B cell (primary cell): Measurements from ENCODE around the gene CD79A. TPM values are rescaled to one million over a fixed set of nuclear protein-coding genes. Genes with fewer than 3 reads are reported as not detected.
A peak's percentile ranks its signal among the peaks of the same experiment; 100 is the strongest.

ENCODE experiments used
- ATAC-seq: fragments of 200-7000 bp; cut with Tn5 transposase; one replicate; pipeline ENCODE4 v1.10.0; 2021; ENCODE audit warnings: low read depth, mild to moderate bottlenecking, moderate number of reproducible peaks, moderate library complexity
- CTCF ChIA-PET: fragments of 350-600 bp; sonication (Branson Sonifier 250); formaldehyde crosslinking; loops from one replicate; lab custom pipeline; 2021; ENCODE audit warnings: antibody characterized with exemption, inconsistent platforms; lab: Charles Lee
- POLR2A ChIA-PET: fragments of 350-600 bp; sonication (Branson Sonifier 250); formaldehyde crosslinking; loops from one replicate; lab custom pipeline; 2021; ENCODE audit warnings: antibody characterized with exemption; lab: Charles Lee
- DNase-seq: peaks from one replicate; pipeline ENCODE4 v3.0.0; 2013
- H2AFZ ChIP-seq: 2 replicates; pipeline ENCODE4 v1.6.1; 2012; ENCODE audit warnings: mild to moderate bottlenecking, low read depth, low read length; ENCODE audit not compliant: insufficient read depth, poor library complexity, severe bottlenecking
- H3K27ac ChIP-seq, 2 donors: 1 replicate in 1 of 2; 2 replicates in 1 of 2; pipeline ENCODE4 v1.5.1; 2012 to 2013; ENCODE audit warnings: low read length in 2 of 2, mild to moderate bottlenecking in 2 of 2, moderate library complexity in 1 of 2
- H3K27me3 ChIP-seq, 4 experiments: fragments of 200-600 bp in 1 of 4; sonication (generic) in 1 of 4; replicated peaks in 1 of 4; 1 replicate in 2 of 4; 2 replicates in 2 of 4; pipeline versions ENCODE4 v1.6.1 to v1.7.0; 2013 to 2016; ENCODE audit warnings: low read length in 3 of 4, mild to moderate bottlenecking in 2 of 4, mixed read lengths in 1 of 4, moderate library complexity in 1 of 4; ENCODE audit not compliant: insufficient read depth in 4 of 4, control insufficient read depth in 3 of 4; ENCODE audit errors: control extremely low read depth in 1 of 4
- H3K36me3 ChIP-seq, 2 experiments: replicated peaks in 1 of 2; 1 replicate in 1 of 2; 2 replicates in 1 of 2; pipeline versions ENCODE4 v1.6.1 to v1.7.1; 2013; ENCODE audit warnings: low read length in 1 of 2; ENCODE audit not compliant: insufficient read depth in 2 of 2, control insufficient read depth in 1 of 2; ENCODE audit errors: control extremely low read depth in 1 of 2, extremely low read depth in 1 of 2
- H3K4me1 ChIP-seq, 2 donors: fragments of 200-600 bp in 1 of 2; sonication (generic) in 1 of 2; 1 replicate in 1 of 2; 2 replicates in 1 of 2; pipeline versions ENCODE4 v1.5.1 to v1.6.1; 2013 to 2017; ENCODE audit warnings: low read length in 2 of 2; ENCODE audit not compliant: control insufficient read depth in 2 of 2, insufficient read depth in 2 of 2
- H3K4me2 ChIP-seq: replicated peaks from 2 replicates; pipeline ENCODE3; 2012; ENCODE audit warnings: mild to moderate bottlenecking, low read depth, low read length; ENCODE audit not compliant: poor library complexity, severe bottlenecking
- H3K4me3 ChIP-seq, 5 experiments: fragments of 200-600 bp in 1 of 5; sonication (generic) in 1 of 5; 1 replicate in 3 of 5; 2 replicates in 2 of 5; pipeline versions ENCODE4 v1.5.1 to v1.7.0; 2011 to 2016; ENCODE audit warnings: low read length in 4 of 5, mild to moderate bottlenecking in 4 of 5, low read depth in 2 of 5, control low read depth in 1 of 5, moderate library complexity in 1 of 5; ENCODE audit not compliant: insufficient read depth in 1 of 5; ENCODE audit errors: control extremely low read depth in 1 of 5, extremely low read depth in 1 of 5
- H3K79me2 ChIP-seq: fragments of 200-600 bp; sonication (generic); one replicate; pipeline ENCODE4 v1.6.0; 2016; ENCODE audit warnings: low read length; ENCODE audit not compliant: control insufficient read depth, insufficient read depth
- H3K9ac ChIP-seq: fragments of 200-600 bp; sonication (generic); 2 replicates; pipeline ENCODE4 v1.6.1; 2017; ENCODE audit warnings: mild to moderate bottlenecking, low read length, moderate library complexity
- H3K9me3 ChIP-seq, 3 donors: one replicate each; pipeline versions ENCODE4 v1.6.1 to v1.7.1; 2013; ENCODE audit warnings: low read length in 2 of 3; ENCODE audit not compliant: control insufficient read depth in 2 of 3, insufficient read depth in 1 of 3; ENCODE audit errors: control extremely low read depth in 1 of 3
- H4K20me1 ChIP-seq: 2 replicates; pipeline ENCODE4 v1.6.0; 2012; ENCODE audit warnings: mild to moderate bottlenecking, low read length; ENCODE audit not compliant: insufficient read depth, control insufficient read depth, poor library complexity, severe bottlenecking
- H3K27ac Mint-ChIP-seq: one replicate; pipeline ENCODE4 v1.8.0; 2021; ENCODE audit warnings: mixed read lengths
- H3K27me3 Mint-ChIP-seq: one replicate; pipeline ENCODE4 v1.8.0; 2021; ENCODE audit warnings: mixed read lengths
- H3K4me1 Mint-ChIP-seq: one replicate; pipeline ENCODE4 v1.8.0; 2021; ENCODE audit warnings: mixed read lengths
- H3K4me3 Mint-ChIP-seq: one replicate; pipeline ENCODE4 v1.8.0; 2021; ENCODE audit warnings: mixed read lengths
- H3K9me3 Mint-ChIP-seq: one replicate; pipeline ENCODE4 v1.8.0; 2022; ENCODE audit warnings: mixed read lengths; ENCODE audit not compliant: insufficient read depth
- EZH2 ChIP-seq: IDR thresholded peaks from 2 replicates; pipeline ENCODE4 v1.6.1; 2012; ENCODE audit warnings: borderline replicate concordance, low read depth, mild to moderate bottlenecking, moderate library complexity, low read length; ENCODE audit not compliant: insufficient read depth, poor library complexity, severe bottlenecking
- WGBS: methylation state at CpG from one replicate; pipeline ENCODE4 v1.1.5; 2013; ENCODE audit warnings: missing lambda C conversion rate; ENCODE audit not compliant: insufficient coverage; 5-methylcytosine and 5-hydroxymethylcytosine counted together
- intact Hi-C: fragments of 100-400 bp; cut with micrococcal nuclease; formaldehyde crosslinking; loops from one replicate; pipeline ENCODE4 v1.10.0; 2022
- polyA plus RNA-seq: library from polyadenylated mRNA; depleted of rRNA; stranded (reverse); fragments of >200 nt; gene quantifications from 2 replicates; pipeline ENCODE4 v1.2.3, GENCODE V29; 2012
- total RNA-seq, 2 donors: library from RNA; stranded (reverse); fragments of 120-200 nt in 1 of 2; gene quantifications; 1 replicate in 1 of 2; 2 replicates in 1 of 2; pipeline versions ENCODE4 v1.2.3 to v1.2.4, GENCODE V29; 2013 to 2022
- TF ChIP-seq, protein P1 (sequence below): fragments of 200-600 bp; IDR thresholded peaks from one replicate; pipeline ENCODE4 v1.8.0; 2022; ENCODE audit warnings: antibody characterized with exemption, mild to moderate bottlenecking

CD79A gene
- total and polyA plus RNA-seq, 2 donors (not counting 1 experiment from before 2014, with no cell fraction given), result 1,280 to 1,471 TPM

DNA sequence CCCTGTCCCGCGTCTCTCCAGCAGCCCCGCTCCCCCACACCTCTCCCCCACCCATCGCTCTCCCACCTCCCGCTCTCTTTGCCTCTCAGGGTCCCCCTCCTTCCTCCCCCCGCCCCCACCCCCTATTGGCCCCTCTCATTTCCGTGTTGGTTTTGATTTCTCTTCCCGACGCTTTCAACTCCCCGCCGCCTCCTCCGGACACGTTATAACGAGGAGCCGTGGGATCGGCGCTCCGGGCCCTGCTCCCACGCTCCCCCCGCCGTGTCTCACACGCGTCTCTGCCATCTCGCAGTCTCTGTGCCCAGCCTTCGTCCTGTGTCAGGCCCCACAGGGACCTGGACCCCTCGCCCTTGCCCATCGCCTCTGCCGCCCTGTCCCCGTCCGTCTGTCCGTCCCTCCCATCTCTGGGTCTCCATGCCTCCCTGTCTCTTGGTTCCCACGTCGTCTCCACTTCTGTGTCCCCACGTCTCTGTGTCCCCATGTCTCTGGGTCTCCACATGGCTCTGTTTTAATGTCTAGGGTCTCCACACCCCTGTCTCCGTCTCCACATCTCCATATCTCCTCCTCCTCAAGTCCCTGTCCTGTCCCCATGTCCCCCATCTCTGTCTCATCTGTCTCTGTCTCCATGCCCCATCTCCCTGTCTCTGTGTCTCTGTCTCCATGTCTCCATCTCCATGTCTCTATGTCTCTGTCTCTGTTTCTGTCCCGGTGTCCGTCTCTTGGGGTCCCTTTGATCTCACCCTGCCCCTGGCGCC is 38.1 kb downstream of the CD79A start:
- Histone ChIP-seq H2AFZ (peak overlapping the region; percentile 5), H3K27ac (no peak overlapping the region), H3K36me3 (no peaks in the 10 kb centered on the region), H3K79me2 (no peaks in the 10 kb centered on the region), H3K4me2 (peak overlapping the region; percentile 83), H3K27me3 (peaks cover 0 to 65% (median 42%) of the 10 kb centered on the region in 4 experiments), H3K9ac (peak overlapping the region; percentile 57), H3K9me3 (peaks cover 0 to 21% (median 0%) of the 10 kb centered on the region in 3 donors), H3K4me1 (peaks cover 44 to 46% of the 10 kb centered on the region in 2 donors), H3K4me3 (peak overlapping the region in 3 of 5 experiments; percentile 29 to 47 (median 35)), H4K20me1 (peaks cover 42% of the 10 kb centered on the region)
- Mint-ChIP-seq H3K27ac (no peak overlapping the region), H3K4me1 (peaks cover 36% of the 10 kb centered on the region), H3K27me3 (peaks cover 18% of the 10 kb centered on the region), H3K4me3 (no peak overlapping the region), H3K9me3 (no peaks in the 10 kb centered on the region)
- no peak for ATAC-seq
- ChIA-PET CTCF (no interaction called here), POLR2A (no interaction called here)
- TF ChIP-seq, protein P1, sequence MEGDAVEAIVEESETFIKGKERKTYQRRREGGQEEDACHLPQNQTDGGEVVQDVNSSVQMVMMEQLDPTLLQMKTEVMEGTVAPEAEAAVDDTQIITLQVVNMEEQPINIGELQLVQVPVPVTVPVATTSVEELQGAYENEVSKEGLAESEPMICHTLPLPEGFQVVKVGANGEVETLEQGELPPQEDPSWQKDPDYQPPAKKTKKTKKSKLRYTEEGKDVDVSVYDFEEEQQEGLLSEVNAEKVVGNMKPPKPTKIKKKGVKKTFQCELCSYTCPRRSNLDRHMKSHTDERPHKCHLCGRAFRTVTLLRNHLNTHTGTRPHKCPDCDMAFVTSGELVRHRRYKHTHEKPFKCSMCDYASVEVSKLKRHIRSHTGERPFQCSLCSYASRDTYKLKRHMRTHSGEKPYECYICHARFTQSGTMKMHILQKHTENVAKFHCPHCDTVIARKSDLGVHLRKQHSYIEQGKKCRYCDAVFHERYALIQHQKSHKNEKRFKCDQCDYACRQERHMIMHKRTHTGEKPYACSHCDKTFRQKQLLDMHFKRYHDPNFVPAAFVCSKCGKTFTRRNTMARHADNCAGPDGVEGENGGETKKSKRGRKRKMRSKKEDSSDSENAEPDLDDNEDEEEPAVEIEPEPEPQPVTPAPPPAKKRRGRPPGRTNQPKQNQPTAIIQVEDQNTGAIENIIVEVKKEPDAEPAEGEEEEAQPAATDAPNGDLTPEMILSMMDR, result no peak
- TF ChIP-seq EZH2, result peak; percentile 96
- peak; percentile 48 for DNase-seq
- WGBS, result 5% methylated on average over 29 of the region's 38 CpGs
- intact Hi-C loops, result loop anchor here (2.0 kb wide), 1 partner anchor 14 kb away; the partner anchor contains the start of gene ERFL
